Astrocyte (in vitro differentiated cells and primary cell): Measurements from ENCODE around the gene DNAH3. TPM values are rescaled to one million over a fixed set of nuclear protein-coding genes. Genes with fewer than 3 reads are reported as not detected.

Experiments used
- DNase-seq: peaks from one replicate; pipeline ENCODE4 v3.0.0-alpha.2; 2010; ENCODE audit warnings: low read depth
- FAIRE-seq: peaks from 2 replicates; lab custom pipeline; 2011; peaks lifted over from hg19 to GRCh38; lab: Jason Lieb, UNC
- H2AFZ ChIP-seq: 2 replicates; pipeline ENCODE4 v1.6.0; 2012; ENCODE audit warnings: low read depth, low read length, inconsistent platforms
- H3K27ac ChIP-seq: 2 replicates; pipeline ENCODE4 v1.5.1; 2011; ENCODE audit warnings: low read depth, low read length, inconsistent platforms
- H3K27me3 ChIP-seq: 2 replicates; pipeline ENCODE4 v1.6.0; 2011; ENCODE audit warnings: low read length, inconsistent platforms; ENCODE audit not compliant: insufficient read depth
- H3K36me3 ChIP-seq: 2 replicates; pipeline ENCODE4 v1.5.1; 2011; ENCODE audit warnings: low read length, inconsistent platforms; ENCODE audit not compliant: insufficient read depth
- H3K4me1 ChIP-seq: 2 replicates; pipeline ENCODE4 v1.5.1; 2011; ENCODE audit warnings: low read length, inconsistent platforms; ENCODE audit not compliant: insufficient read depth
- H3K4me2 ChIP-seq: 2 replicates; pipeline ENCODE4 v1.6.0; 2012; ENCODE audit warnings: low read length, inconsistent platforms
- H3K4me3 ChIP-seq: 2 replicates; pipeline ENCODE4 v1.5.1; 2011; ENCODE audit warnings: low read depth, mild to moderate bottlenecking, low read length, inconsistent platforms; ENCODE audit not compliant: insufficient read depth
- H3K79me2 ChIP-seq: 2 replicates; pipeline ENCODE4 v1.6.0; 2012; ENCODE audit warnings: mild to moderate bottlenecking, low read length, inconsistent platforms; ENCODE audit not compliant: insufficient read depth
- H3K9ac ChIP-seq: 2 replicates; pipeline ENCODE4 v1.6.0; 2012; ENCODE audit warnings: mild to moderate bottlenecking, low read length, inconsistent platforms
- H3K9me3 ChIP-seq: 2 replicates; pipeline ENCODE4 v1.5.1; 2012; ENCODE audit warnings: low read depth, mild to moderate bottlenecking, low read length, inconsistent platforms; ENCODE audit not compliant: insufficient read depth
- H4K20me1 ChIP-seq: 2 replicates; pipeline ENCODE4 v1.6.0; 2012; ENCODE audit warnings: low read length, inconsistent platforms; ENCODE audit not compliant: insufficient read depth
- H3K27ac Mint-ChIP-seq: one replicate; pipeline ENCODE4 v1.8.0; 2021; ENCODE audit warnings: mild to moderate bottlenecking, mixed read lengths; ENCODE audit not compliant: unreplicated experiment
- H3K27me3 Mint-ChIP-seq: one replicate; pipeline ENCODE4 v1.8.0; 2021; ENCODE audit warnings: low read depth, mixed read lengths; ENCODE audit not compliant: unreplicated experiment
- H3K36me3 Mint-ChIP-seq: one replicate; pipeline ENCODE4 v1.8.0; 2021; ENCODE audit warnings: low read depth, mixed read lengths; ENCODE audit not compliant: unreplicated experiment
- H3K4me1 Mint-ChIP-seq: one replicate; pipeline ENCODE4 v1.8.0; 2021; ENCODE audit warnings: low read depth, mixed read lengths; ENCODE audit not compliant: unreplicated experiment
- H3K4me3 Mint-ChIP-seq: one replicate; pipeline ENCODE4 v1.8.0; 2021; ENCODE audit warnings: mild to moderate bottlenecking, moderate library complexity, mixed read lengths; ENCODE audit not compliant: unreplicated experiment
- H3K9me3 Mint-ChIP-seq: one replicate; pipeline ENCODE4 v1.8.0; 2021; ENCODE audit warnings: mild to moderate bottlenecking, mixed read lengths; ENCODE audit not compliant: unreplicated experiment
- CTCF ChIP-seq: IDR thresholded peaks from 2 replicates; pipeline ENCODE4 v1.5.1; 2011; ENCODE audit warnings: low read depth, mild to moderate bottlenecking, inconsistent platforms, low read length, moderate library complexity; ENCODE audit not compliant: insufficient read depth
- EZH2 ChIP-seq: IDR thresholded peaks from 2 replicates; pipeline ENCODE4 v1.6.1; 2012; ENCODE audit warnings: mild to moderate bottlenecking, low read length, inconsistent platforms; ENCODE audit not compliant: insufficient read depth
- total RNA-seq: library from RNA; stranded (reverse); gene quantifications from 2 replicates; pipeline ENCODE4 v1.2.1, GENCODE V29; 2021

DNAH3 gene
- total RNA-seq, 1 donor from 2014 or later = not detected

GRCh38 chr16:20904507-20905081 is 246.1 kb downstream of the DNAH3 start:
- Histone ChIP-seq H3K9me3 (no peaks in the 10 kb centered on the region), H3K4me2 (peak overlapping the region; percentile 74), H3K9ac (peak overlapping the region; percentile 49), H3K27me3 (no peaks in the 10 kb centered on the region), H2AFZ (no peak overlapping the region), H3K27ac (peak overlapping the region; percentile 65), H4K20me1 (no peaks in the 10 kb centered on the region), H3K4me1 (peaks cover 50% of the 10 kb centered on the region), H3K4me3 (peak overlapping the region; percentile 22), H3K79me2 (peaks cover 30% of the 10 kb centered on the region), H3K36me3 (no peaks in the 10 kb centered on the region)
- Mint-ChIP-seq H3K4me3 (no peak overlapping the region), H3K4me1 (peaks cover 61% of the 10 kb centered on the region), H3K36me3 (no peaks in the 10 kb centered on the region), H3K27ac (peak overlapping the region; percentile 71), H3K27me3 (no peaks in the 10 kb centered on the region), H3K9me3 (no peaks in the 10 kb centered on the region)
- peak; percentile 98 for DNase-seq
- FAIRE-seq = peak; percentile 64
- TF ChIP-seq EZH2 (no peak), CTCF (no peak)

GRCh38 chr16:20903899-20904506 is 246.6 kb downstream of the DNAH3 start:
- Histone ChIP-seq H3K9me3 (no peaks in the 10 kb centered on the region), H3K27me3 (no peaks in the 10 kb centered on the region), H4K20me1 (peaks cover under 1% of the 10 kb centered on the region), H2AFZ (no peak overlapping the region), H3K27ac (peak overlapping the region; percentile 65), H3K9ac (peak overlapping the region; percentile 49), H3K4me1 (peaks cover 51% of the 10 kb centered on the region), H3K79me2 (peaks cover 36% of the 10 kb centered on the region), H3K4me3 (peak overlapping the region; percentile 22), H3K4me2 (peak overlapping the region; percentile 74), H3K36me3 (no peaks in the 10 kb centered on the region)
- H3K36me3 Mint-ChIP-seq = no peaks in the 10 kb centered on the region
- no peak for FAIRE-seq
- H3K4me1 Mint-ChIP-seq = peaks cover 61% of the 10 kb centered on the region
- DNase-seq = no peak
- peak overlapping the region; percentile 42 for H3K27ac Mint-ChIP-seq
- TF ChIP-seq EZH2 = no peak
- TF ChIP-seq CTCF = no peak
- H3K27me3 Mint-ChIP-seq = no peaks in the 10 kb centered on the region
- no peaks in the 10 kb centered on the region for H3K9me3 Mint-ChIP-seq
- peak overlapping the region; percentile 24 for H3K4me3 Mint-ChIP-seq
